Neutrophil (primary cell): ENCODE measurements around the gene MYOZ2.

ENCODE experiments used
- H3K27ac ChIP-seq: fragments of 200-600 bp; sonication (generic); 2 replicates; pipeline ENCODE4 v1.5.1; 2016; ENCODE audit warnings: mild to moderate bottlenecking, moderate library complexity
- H3K27me3 ChIP-seq: fragments of 200-600 bp; sonication (generic); 2 replicates; pipeline ENCODE4 v1.6.0; 2016; ENCODE audit warnings: mild to moderate bottlenecking
- H3K36me3 ChIP-seq: fragments of 200-600 bp; sonication (generic); 2 replicates; pipeline ENCODE4 v1.5.1; 2017
- H3K4me1 ChIP-seq, 2 experiments: fragments of 200-600 bp in 1 of 2; sonication (generic) in 1 of 2; 1 replicate in 1 of 2; 2 replicates in 1 of 2; pipeline versions ENCODE4 v1.5.1 to v1.6.1; 2013 to 2016; ENCODE audit warnings: low read depth in 1 of 2, low read length in 1 of 2, mild to moderate bottlenecking in 1 of 2, moderate library complexity in 1 of 2; ENCODE audit not compliant: control insufficient read depth in 1 of 2, insufficient read depth in 1 of 2
- H3K4me3 ChIP-seq, 2 experiments: fragments of 200-600 bp in 1 of 2; sonication (generic) in 1 of 2; 1 replicate in 1 of 2; 2 replicates in 1 of 2; pipeline ENCODE4 v1.5.1; 2013 to 2016; ENCODE audit warnings: low read depth in 1 of 2, low read length in 1 of 2, mild to moderate bottlenecking in 1 of 2, moderate library complexity in 1 of 2
- H3K9me3 ChIP-seq: fragments of 200-600 bp; sonication (generic); 2 replicates; pipeline ENCODE4 v1.5.1; 2016
- TF ChIP-seq, protein P1 (sequence below): fragments of 200-600 bp; sonication (generic); IDR thresholded peaks from 2 replicates; pipeline ENCODE4 v1.5.1; 2016; ENCODE audit warnings: antibody characterized with exemption

MYOZ2 gene

DNA sequence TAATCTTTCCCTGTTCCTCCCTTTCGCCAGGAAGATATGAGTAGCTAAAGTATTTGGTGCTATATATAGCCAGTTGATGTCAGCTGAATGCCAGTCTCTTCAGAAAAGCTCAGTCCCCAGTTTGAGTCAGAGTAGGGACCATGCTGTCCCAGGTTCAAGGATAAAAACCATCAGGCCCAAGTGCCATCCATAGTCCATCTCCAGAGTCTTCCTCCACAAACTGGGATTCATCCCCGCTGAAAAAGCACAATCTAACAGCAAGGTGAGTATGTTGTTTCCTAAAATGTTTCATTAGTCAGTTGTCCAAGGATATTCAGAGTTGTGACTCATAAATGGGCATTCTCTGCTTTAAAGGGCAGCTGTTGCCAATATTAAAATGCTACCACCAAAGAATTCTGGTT, at the start of gene MYOZ2:
MYOZ2 (plus strand) TSS at position 112 of the 401 bp plus-strand sequence. CDS start 694 bp downstream, outside the sequence.
- Histone ChIP-seq H3K4me3 (no peak within 1 kb of the TSS), H3K4me1 (no peaks in the 10 kb centered on the region), H3K27ac (no peak within 1 kb of the TSS), H3K9me3 (no peaks in the 10 kb centered on the region), H3K27me3 (no peaks in the 10 kb centered on the region), H3K36me3 (no peaks in the 10 kb centered on the region)
- TF ChIP-seq, protein P1, sequence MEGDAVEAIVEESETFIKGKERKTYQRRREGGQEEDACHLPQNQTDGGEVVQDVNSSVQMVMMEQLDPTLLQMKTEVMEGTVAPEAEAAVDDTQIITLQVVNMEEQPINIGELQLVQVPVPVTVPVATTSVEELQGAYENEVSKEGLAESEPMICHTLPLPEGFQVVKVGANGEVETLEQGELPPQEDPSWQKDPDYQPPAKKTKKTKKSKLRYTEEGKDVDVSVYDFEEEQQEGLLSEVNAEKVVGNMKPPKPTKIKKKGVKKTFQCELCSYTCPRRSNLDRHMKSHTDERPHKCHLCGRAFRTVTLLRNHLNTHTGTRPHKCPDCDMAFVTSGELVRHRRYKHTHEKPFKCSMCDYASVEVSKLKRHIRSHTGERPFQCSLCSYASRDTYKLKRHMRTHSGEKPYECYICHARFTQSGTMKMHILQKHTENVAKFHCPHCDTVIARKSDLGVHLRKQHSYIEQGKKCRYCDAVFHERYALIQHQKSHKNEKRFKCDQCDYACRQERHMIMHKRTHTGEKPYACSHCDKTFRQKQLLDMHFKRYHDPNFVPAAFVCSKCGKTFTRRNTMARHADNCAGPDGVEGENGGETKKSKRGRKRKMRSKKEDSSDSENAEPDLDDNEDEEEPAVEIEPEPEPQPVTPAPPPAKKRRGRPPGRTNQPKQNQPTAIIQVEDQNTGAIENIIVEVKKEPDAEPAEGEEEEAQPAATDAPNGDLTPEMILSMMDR = no peak

DNA sequence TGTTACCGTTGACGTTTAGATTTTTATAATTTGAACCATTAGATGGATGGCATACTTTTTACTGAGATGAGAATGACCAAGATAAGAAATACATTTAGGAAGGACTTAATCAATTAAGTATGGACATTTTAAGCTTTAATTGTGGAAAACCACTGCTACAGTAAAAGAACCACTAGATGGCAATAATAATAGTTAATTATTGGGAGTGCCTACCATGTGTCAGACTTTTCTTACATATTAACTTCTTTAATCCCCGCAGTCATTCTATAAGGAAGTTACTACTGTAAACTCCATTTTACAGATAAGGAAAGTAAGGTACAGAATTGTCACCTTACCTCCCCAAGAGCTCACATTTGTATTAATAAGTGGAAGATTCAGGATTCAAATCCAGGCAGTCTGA, 48.5 kb upstream of the MYOZ2 start:
- H3K36me3 ChIP-seq = no peaks in the 10 kb centered on the region
- no peak overlapping the region for H3K27ac ChIP-seq
- no peaks in the 10 kb centered on the region for H3K27me3 ChIP-seq
- TF ChIP-seq, protein P1 = no peak
- no peak overlapping the region for H3K4me3 ChIP-seq
- no peaks in the 10 kb centered on the region for H3K4me1 ChIP-seq
- H3K9me3 ChIP-seq = no peaks in the 10 kb centered on the region

DNA sequence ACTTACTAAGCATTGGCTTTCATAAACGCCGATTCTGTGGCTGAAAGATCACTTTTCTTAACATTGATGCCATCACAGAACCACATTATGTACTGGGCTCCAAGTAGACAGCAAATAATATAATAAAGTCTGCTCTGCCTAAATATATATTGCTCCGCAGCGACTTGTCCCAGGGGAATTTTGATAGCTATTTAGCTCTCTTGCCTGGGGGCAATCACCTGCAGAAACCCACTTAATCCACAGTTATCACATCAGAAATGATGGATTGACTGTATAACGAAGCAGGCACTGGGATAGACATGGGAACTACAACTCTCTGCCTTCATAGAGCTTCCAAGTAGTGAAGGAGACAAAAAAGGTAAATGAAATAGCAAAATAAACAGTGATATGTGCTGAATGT, 48.0 kb upstream of the MYOZ2 start:
- Histone ChIP-seq H3K27ac (no peak overlapping the region), H3K4me3 (no peak overlapping the region), H3K9me3 (no peaks in the 10 kb centered on the region), H3K27me3 (no peaks in the 10 kb centered on the region), H3K4me1 (no peaks in the 10 kb centered on the region), H3K36me3 (no peaks in the 10 kb centered on the region)
- TF ChIP-seq, protein P1 = no peak

DNA sequence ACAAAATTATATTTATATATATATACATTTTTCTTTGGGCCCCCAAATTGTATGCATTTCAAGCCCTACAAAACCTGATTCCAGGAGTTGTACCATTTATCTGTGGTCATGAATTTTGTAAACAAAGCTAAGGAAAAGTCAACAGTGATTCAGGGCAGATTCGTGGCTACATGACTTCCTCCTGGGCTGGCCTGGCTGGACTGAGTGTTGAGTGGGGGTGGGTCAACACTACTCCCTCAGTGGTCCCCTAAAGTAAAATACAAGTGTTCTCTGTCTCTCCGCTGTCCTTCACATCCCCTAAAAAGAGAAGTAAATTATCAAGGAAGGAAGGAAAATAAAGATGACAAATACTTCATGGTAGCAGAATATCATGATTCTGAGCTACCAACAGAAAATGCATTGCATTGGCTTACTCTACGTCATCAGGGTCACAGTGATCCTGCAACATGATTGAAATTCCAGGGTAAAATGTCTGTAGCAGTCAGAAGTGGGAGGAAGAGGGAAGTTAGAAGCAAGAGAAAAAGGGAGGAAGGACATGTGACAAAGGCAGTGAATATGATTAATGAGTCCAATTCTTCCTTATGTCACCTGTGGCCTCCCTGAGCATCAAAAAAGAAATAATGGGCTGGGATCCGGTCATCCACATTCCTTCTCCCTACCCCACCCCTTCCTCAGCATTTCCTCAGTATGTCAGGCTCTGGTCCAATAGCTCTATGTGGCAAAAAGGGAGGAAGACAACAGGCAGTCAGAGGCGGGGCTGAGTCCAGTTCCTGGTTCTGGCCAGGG, 42.4 kb upstream of the MYOZ2 start:
- TF ChIP-seq, protein P1 = no peak
- Histone ChIP-seq H3K4me3 (no peak overlapping the region), H3K4me1 (no peaks in the 10 kb centered on the region), H3K9me3 (no peaks in the 10 kb centered on the region), H3K27ac (no peak overlapping the region), H3K27me3 (no peaks in the 10 kb centered on the region), H3K36me3 (no peaks in the 10 kb centered on the region)

DNA sequence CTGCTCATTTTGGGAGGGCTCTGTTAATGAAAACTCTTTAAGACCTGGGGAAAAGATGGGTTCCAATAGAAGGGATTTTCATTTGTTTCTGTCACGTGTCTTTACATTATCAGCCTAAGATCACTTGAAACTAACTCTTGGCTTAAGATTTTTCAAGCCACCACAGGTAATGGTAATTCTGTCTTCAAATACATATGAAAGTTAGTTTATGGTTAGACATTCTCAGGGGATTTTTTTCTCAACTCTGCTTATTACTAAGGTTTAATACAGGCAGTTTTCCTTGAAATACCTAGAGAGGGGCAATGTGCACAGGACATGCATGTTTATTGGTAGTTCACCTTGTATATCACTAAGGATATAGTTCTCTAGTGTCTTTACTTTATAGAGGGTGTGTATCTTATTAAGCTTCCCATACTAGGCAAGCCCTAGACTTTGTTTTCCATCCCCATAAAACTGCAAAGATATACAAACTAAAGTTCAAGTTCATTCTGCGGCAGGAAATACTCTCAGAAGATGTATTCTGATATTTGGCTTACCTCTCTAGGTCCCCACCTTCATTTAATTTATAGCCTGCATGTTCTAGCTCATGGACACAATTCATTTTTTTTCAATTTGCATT, 38.2 kb upstream of the MYOZ2 start:
- Histone ChIP-seq H3K27ac (no peak overlapping the region), H3K4me1 (no peaks in the 10 kb centered on the region), H3K27me3 (no peaks in the 10 kb centered on the region), H3K4me3 (no peak overlapping the region), H3K36me3 (no peaks in the 10 kb centered on the region), H3K9me3 (no peaks in the 10 kb centered on the region)
- TF ChIP-seq, protein P1 = no peak
